Hepatocyte (in vitro differentiated cells): Measurements from ENCODE around the gene CSTPP1. TPM values are rescaled to one million over a fixed set of nuclear protein-coding genes. Genes with fewer than 3 reads are reported as not detected.
A peak's percentile ranks its signal among the peaks of the same experiment; 100 is the strongest.

Source experiments
- DNase-seq: peaks from one replicate; pipeline ENCODE4 v3.0.0-alpha.2; 2016; ENCODE audit warnings: low spot score
- H2AFZ ChIP-seq: fragments of 200-600 bp; sonication (generic); 2 replicates; pipeline ENCODE4 v1.6.0; 2016; ENCODE audit warnings: antibody characterized with exemption, mild to moderate bottlenecking
- H3K27ac ChIP-seq: fragments of 200-600 bp; sonication (generic); 2 replicates; pipeline ENCODE4 v1.5.1; 2016; ENCODE audit warnings: mild to moderate bottlenecking
- H3K27me3 ChIP-seq: fragments of 200-600 bp; sonication (generic); 2 replicates; pipeline ENCODE4 v1.6.1; 2016
- H3K36me3 ChIP-seq: fragments of 200-600 bp; sonication (generic); replicated peaks from 2 replicates; pipeline ENCODE4 v1.5.1; 2016; ENCODE audit warnings: low read depth; ENCODE audit not compliant: insufficient read depth
- H3K4me1 ChIP-seq: fragments of 200-600 bp; sonication (generic); 2 replicates; pipeline ENCODE4 v1.5.1; 2016; ENCODE audit warnings: mild to moderate bottlenecking, moderate library complexity; ENCODE audit not compliant: insufficient read depth
- H3K4me2 ChIP-seq: fragments of 200-600 bp; sonication (generic); 2 replicates; pipeline ENCODE4 v1.6.0; 2016
- H3K4me3 ChIP-seq: fragments of 200-600 bp; sonication (generic); 2 replicates; pipeline ENCODE4 v1.5.1; 2016; ENCODE audit warnings: mild to moderate bottlenecking
- H3K79me2 ChIP-seq: fragments of 200-600 bp; sonication (generic); 2 replicates; pipeline ENCODE4 v1.6.0; 2017; ENCODE audit warnings: mild to moderate bottlenecking
- H3K9me2 ChIP-seq: fragments of 200-600 bp; sonication (generic); replicated peaks from 2 replicates; pipeline ENCODE4 v1.6.0; 2017; ENCODE audit warnings: mild to moderate bottlenecking; ENCODE audit not compliant: insufficient read depth
- H3K9me3 ChIP-seq: fragments of 200-600 bp; sonication (generic); 2 replicates; pipeline ENCODE4 v1.5.1; 2016; ENCODE audit warnings: low read depth, mild to moderate bottlenecking
- H4K20me1 ChIP-seq: fragments of 200-600 bp; sonication (generic); 2 replicates; pipeline ENCODE4 v1.6.0; 2016; ENCODE audit warnings: mild to moderate bottlenecking; ENCODE audit not compliant: insufficient read depth, poor library complexity, severe bottlenecking
- CTCF ChIP-seq: fragments of 200-600 bp; sonication (generic); IDR thresholded peaks from 2 replicates; pipeline ENCODE4 v1.5.1; 2016; ENCODE audit warnings: antibody characterized with exemption, mild to moderate bottlenecking; ENCODE audit not compliant: poor library complexity
- EZH2 ChIP-seq: fragments of 200-600 bp; sonication (generic); IDR thresholded peaks from 2 replicates; pipeline ENCODE4 v1.6.1; 2016; ENCODE audit warnings: antibody characterized with exemption, mild to moderate bottlenecking, borderline replicate concordance
- EZH2phosphoT487 ChIP-seq: fragments of 200-600 bp; sonication (generic); IDR thresholded peaks from one replicate; pipeline ENCODE4 v1.6.1; 2018; ENCODE audit warnings: antibody characterized with exemption, mild to moderate bottlenecking, low read depth, moderate library complexity; ENCODE audit not compliant: unreplicated experiment, severe bottlenecking
- WGBS: methylation state at CpG from one replicate; pipeline ENCODE4 v1.1.6; 2016; ENCODE audit warnings: low lambda C conversion rate; ENCODE audit errors: missing lambda C conversion rate; 5-methylcytosine and 5-hydroxymethylcytosine counted together
- polyA plus RNA-seq: library from polyadenylated mRNA; unstranded; fragments of >200 nt; fragmentation: Nextera tagmentation; extraction: Ambion mirVana; gene quantifications from 2 replicates; pipeline ENCODE4 v1.2.1, GENCODE V29; 2016
- total RNA-seq: library from RNA; depleted of rRNA; stranded (reverse); fragments of >200 nt; gene quantifications from 2 replicates; pipeline ENCODE4 v1.2.3, GENCODE V29; 2014

The CSTPP1 gene
- total and polyA plus RNA-seq, 2 experiments from 2014 or later: 23.0 to 44.3 TPM

DNA sequence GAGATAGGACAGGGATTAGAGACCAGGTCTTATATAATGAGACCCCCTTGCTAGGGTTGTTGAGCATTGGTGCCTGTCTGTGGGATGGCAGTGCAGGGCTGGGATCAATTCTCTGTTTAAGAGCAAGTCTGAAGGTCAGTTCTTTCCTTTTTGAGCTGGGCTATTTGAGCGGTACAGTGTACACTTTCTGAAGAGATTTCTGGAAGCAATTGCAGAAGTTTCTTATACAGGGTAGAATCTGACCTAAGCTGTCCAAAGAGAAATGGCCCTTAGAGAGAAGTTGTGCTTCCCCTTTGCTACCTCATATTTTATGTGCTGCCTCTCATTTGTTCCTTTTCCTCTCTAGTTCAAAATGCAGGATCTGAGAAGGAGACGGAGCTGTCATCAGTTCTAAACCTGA, 35.8 kb downstream of the CSTPP1 start:
- no peaks in the 10 kb centered on the region for H3K27me3 ChIP-seq
- TF ChIP-seq EZH2: no peak
- TF ChIP-seq EZH2phosphoT487: no peak
- TF ChIP-seq CTCF: no peak
- peaks cover 18% of the 10 kb centered on the region for H3K79me2 ChIP-seq
- no peaks in the 10 kb centered on the region for H4K20me1 ChIP-seq
- peaks cover 24% of the 10 kb centered on the region for H3K4me1 ChIP-seq
- H3K27ac ChIP-seq: peak overlapping the region; percentile 32
- H3K9me3 ChIP-seq: no peaks in the 10 kb centered on the region
- WGBS: 78% methylated on average over 2 of the region's 2 CpGs
- no peak overlapping the region for H3K4me2 ChIP-seq
- H3K9me2 ChIP-seq: no peaks in the 10 kb centered on the region
- H3K36me3 ChIP-seq: no peaks in the 10 kb centered on the region
- no peak overlapping the region for H2AFZ ChIP-seq
- H3K4me3 ChIP-seq: no peak overlapping the region
- no peak for DNase-seq

GRCh38 chr11:46972821-46973220, 36.3 kb downstream of the CSTPP1 start:
- no peak overlapping the region for H3K4me3 ChIP-seq
- no peak for DNase-seq
- no peaks in the 10 kb centered on the region for H3K27me3 ChIP-seq
- no peak overlapping the region for H3K4me2 ChIP-seq
- no peak overlapping the region for H2AFZ ChIP-seq
- no peaks in the 10 kb centered on the region for H3K9me3 ChIP-seq
- peaks cover 18% of the 10 kb centered on the region for H3K79me2 ChIP-seq
- peaks cover 29% of the 10 kb centered on the region for H3K4me1 ChIP-seq
- WGBS: 71% methylated on average over 2 of the region's 2 CpGs
- no peaks in the 10 kb centered on the region for H4K20me1 ChIP-seq
- no peak for TF ChIP-seq CTCF
- TF ChIP-seq EZH2: no peak
- no peak for TF ChIP-seq EZH2phosphoT487
- peak overlapping the region; percentile 32 for H3K27ac ChIP-seq
- no peaks in the 10 kb centered on the region for H3K36me3 ChIP-seq
- no peaks in the 10 kb centered on the region for H3K9me2 ChIP-seq

DNA sequence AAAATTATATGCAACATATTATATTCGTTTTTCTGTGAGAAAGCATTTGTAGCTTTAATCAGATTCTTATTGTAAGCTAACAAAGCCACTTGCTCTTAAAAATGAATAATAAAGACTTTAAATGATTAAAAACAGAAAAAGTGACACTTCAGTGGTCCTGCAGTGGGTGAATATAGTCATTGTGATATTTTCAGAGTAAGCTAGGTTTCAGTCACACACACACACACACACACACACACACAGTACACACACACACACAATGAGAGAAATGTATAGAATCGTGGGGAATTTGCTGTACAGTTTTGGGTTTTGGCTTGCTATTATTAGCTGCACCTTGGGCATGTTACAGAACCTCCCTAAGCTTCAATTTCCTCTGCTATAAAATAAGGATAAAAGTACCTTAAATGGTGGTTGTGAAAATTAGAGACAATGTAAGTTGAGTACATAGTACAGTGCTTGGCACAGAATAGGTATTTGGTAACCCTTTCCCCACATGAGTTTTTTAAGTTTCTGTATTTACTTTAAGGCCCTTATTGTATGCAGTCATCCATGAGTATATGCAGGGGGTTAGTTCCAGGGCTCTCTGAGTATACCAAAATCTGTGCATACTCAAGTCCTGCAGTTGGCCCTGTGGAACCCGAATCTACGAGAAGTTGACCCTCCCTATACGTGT, 39.8 kb downstream of the CSTPP1 start:
- 84% methylated on average over 5 of the region's 5 CpGs for WGBS
- H3K9me2 ChIP-seq: no peaks in the 10 kb centered on the region
- DNase-seq: no peak
- H3K27me3 ChIP-seq: no peaks in the 10 kb centered on the region
- H3K9me3 ChIP-seq: no peaks in the 10 kb centered on the region
- peaks cover 36% of the 10 kb centered on the region for H3K4me1 ChIP-seq
- no peak for TF ChIP-seq EZH2
- no peak for TF ChIP-seq EZH2phosphoT487
- TF ChIP-seq CTCF: no peak
- H3K79me2 ChIP-seq: peaks cover 4% of the 10 kb centered on the region
- H2AFZ ChIP-seq: no peak overlapping the region
- H4K20me1 ChIP-seq: no peaks in the 10 kb centered on the region
- no peaks in the 10 kb centered on the region for H3K36me3 ChIP-seq
- H3K27ac ChIP-seq: no peak overlapping the region
- H3K4me3 ChIP-seq: no peak overlapping the region
- H3K4me2 ChIP-seq: no peak overlapping the region
